NCI-H2227 treated with DMSO at 0.1 percent for 48 hours (cell line): ENCODE measurements around the gene PITX3.
"Not testable (repeated sequence)": the region's sequence is repeated elsewhere in the genome, so short reads cannot be mapped to it uniquely, and the experiment has no call there.

Source experiments
- DNase-seq: peaks from one replicate; lab custom pipeline; 2025; lab: John Stamatoyannopoulos, UW

PITX3 gene

DNA sequence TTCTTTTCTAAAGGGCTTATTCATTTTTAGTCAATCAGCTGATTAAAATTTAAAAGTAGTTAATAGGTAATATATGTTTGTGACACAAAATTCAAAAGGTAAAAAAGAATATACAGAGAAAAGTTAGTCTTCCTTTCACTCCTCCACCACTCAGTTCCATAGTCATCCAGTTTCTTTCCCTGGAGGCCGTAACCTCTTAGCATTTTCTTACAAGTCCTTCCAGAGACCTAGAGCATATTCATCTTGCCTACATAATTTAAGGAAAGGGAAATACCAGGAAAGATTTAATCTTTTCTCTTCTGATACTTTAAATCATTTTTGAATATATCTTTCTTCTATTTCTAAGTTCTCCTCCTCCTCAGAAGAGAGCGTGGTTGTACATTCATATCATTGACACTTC lies 14.1 kb upstream of the PITX3 start:
- DNase-seq: no peak

DNA sequence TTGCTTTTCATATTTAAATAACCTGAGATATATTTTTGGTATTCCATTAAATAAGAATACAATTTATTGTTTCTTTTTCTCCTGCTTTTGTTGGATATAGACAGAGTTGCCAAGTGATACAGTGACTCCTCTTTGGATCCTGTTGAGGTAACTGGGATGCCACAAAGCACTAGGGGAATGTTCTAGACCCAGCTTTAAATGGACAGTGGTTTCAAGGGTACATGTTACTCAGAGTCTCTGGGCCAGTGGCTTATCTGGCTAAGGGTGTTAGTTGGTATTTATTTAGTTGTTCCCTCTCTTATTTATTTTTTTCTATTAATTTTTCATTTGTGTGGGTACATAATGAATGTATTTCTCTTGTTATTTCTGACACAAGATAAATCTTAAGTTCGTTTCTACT lies 13.1 kb upstream of the PITX3 start:
- no peak for DNase-seq

GRCh38 chr10:102252508-102252907 lies 11.2 kb upstream of the PITX3 start:
- DNase-seq: not testable (repeated sequence)

DNA sequence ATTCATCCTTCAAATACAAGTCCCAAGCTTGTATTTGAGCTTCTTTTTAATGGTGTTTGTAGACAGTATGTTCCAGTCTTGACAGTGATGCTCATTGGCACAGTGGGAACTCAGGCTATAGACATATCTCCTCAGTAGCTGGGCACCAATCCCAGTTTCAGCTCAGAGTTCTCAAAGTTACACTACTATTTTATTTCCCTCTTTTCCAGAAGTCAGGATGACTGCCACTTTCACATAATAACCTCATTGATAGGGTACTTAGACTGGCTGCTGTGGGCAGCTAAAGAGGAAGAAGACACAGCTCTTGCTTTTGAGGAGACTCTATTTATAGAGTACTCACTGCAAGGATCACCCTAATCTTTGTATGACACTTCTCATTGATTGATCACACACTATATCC lies 6.4 kb upstream of the PITX3 start:
- DNase-seq: no peak

- DNase-seq: no peak
These were observed 4.9 kb upstream of the PITX3 start for GRCh38 chr10:102246261-102246660.

DNA sequence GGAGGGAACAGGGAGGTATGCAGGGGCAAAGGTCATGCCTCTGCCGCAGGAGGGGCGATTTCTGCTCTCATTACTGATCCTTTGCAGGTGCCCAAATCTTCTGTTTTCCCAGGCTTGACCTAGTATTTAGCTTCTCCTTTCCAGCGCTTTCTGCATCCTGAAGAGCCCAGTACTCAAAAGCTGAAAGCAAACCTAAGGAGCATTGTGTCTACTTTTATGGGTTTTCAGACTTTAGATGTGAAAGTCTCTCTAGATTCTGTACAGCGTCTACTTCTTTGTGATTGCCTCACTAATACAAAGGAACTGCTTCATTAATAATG lies 4.6 kb upstream of the PITX3 start:
- DNase-seq: no peak

DNA sequence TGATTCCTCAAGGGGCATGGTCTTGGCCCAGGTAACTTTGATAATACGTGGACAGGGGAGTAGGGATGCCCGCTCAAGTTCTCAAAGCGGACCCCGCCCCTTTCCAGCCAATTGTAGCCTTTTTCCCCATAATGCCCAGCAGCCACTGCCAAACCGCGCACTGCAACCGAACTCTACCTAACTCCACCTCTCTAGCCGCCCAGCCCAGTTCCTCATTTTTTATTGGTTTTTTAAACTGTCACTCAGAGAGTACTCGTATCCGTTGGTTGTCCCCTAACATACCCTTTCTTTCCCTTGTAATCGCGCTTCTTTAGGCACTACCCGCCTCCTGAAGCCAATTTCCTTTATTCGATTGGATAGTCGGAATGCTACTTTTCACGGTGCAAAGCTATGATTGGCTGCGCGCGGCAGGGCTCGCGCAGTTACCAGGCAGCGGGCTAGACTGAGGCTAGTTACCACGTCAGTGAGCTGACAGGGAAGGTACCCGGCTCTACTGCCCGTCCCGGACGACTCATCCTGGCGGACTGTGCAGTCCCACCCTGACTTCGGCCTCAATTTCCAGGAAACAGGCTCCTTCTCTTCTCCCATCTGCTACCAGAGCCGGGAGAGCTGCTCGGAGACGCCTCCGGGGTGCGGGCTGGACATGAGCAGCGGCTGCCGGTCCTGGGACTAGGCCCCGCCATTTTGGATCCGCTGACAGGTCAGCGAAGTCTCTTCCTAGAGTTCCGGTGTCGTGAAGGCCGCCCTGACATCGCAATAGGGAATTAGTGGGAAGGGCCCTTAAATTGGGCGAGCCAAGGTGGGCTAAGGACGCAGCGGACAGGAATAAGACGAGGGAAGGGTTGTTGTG lies 4.0 kb upstream of the PITX3 start, which contains the start of gene GBF1:
GBF1 (plus strand) TSS at position 451 of the 850 bp plus-strand sequence. CDS start 13,407 bp downstream, outside the sequence.
- DNase-seq: peak; percentile 97

GRCh38 chr10:102243309-102243708 lies 2.0 kb upstream of the PITX3 start:
- no peak for DNase-seq

DNA sequence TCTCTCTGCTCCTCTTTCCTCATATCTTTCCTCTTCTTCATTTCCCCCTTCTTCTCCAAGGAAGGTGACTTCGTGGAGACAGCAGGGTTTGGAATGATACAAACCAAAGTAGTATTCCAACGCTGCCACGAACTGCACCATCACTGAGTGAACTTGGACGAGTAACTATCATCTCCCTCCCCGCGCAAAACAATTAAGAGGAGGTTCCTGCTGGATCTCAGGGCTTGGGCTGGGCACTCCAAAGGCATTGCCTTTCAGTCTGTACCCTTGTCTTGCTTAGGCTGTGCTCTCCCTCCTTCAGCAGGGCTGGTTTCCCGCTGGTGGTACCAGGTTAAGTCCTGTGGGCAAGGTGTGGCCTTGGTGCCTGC lies 790 bp upstream of the PITX3 start:
- DNase-seq: no peak

- DNase-seq: no peak
These were observed 274 bp downstream of the PITX3 start for GRCh38 chr10:102241032-102241443.

DNA sequence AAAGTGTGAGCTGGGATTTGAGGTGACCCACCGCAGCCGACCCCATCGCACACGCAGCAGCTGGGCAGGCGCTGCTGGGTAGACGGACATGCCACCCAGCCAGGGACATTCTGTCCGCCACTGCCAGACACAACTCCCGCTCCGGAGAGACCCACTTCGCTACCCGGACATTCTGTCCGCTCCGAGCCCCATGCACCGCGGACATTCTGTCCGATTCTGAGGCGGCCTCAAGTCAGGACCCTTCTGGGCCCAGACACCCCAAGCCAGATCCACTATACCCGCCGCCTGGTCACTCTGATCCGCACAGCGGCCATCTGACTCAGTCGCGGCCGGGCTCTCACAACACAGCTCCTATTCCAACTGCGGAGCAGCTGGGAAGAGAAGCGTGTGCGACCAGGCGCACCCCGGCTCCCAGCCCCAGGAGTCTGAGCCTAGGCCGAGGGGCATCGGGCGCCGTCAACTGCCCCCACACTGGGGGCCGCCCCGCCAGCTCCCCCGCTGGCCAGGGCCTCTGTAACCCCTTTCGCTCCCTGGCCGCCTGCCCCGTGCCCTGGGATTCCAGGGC lies 763 bp downstream of the PITX3 start:
- no peak for DNase-seq

DNA sequence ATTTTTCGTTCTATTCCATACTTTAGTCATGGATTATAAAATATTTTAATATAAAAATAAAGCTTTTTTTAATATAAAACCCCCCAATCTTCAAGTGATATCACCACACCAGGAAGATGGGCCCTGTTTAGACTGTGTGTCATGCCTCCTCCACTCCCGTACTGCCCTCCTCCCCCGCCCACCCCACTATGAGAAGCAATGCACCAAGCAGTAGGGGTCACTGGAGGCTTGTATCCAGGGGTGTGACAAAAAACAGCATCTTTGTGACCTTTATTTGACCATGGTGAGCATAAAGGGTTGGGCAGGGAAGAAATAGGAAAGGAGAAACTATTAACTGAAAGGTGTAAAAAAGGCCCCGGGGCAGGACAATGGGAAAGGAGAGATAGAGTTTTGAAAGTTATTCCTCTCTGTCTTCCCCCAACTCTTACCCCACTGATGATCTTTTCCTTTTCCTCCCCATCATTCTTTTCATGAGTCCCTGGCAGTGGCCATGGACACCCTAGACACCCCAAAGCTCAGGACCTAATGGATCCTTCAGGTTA lies 3.5 kb downstream of the PITX3 start:
- no peak for DNase-seq

DNA sequence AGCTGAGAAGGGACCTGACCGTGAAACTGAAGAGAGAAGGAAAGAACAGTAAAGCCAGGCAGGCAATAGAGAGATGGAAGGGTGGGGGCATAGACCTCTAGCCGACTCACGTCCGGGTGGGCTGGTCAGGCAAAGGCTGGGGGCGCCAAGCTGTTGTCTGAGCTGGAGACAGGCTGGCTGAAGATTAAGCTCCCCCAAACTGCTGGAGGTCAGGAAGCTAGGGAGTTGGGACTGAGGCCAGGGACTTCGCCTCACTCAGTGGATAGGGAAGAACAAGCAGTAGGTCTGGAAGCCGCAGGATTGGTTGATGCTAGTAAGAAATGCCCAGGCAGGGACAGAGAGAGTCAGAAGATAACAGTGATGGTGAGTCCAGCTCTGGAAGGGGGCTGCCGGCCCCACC lies 5.3 kb downstream of the PITX3 start:
- no peak for DNase-seq

GRCh38 chr10:102235598-102235920 lies 5.8 kb downstream of the PITX3 start:
- no peak for DNase-seq

GRCh38 chr10:102234888-102235597 lies 6.3 kb downstream of the PITX3 start:
- peak; percentile 3 for DNase-seq

- DNase-seq: no peak
These were observed 7.3 kb downstream of the PITX3 start for GRCh38 chr10:102233997-102234396.

DNA sequence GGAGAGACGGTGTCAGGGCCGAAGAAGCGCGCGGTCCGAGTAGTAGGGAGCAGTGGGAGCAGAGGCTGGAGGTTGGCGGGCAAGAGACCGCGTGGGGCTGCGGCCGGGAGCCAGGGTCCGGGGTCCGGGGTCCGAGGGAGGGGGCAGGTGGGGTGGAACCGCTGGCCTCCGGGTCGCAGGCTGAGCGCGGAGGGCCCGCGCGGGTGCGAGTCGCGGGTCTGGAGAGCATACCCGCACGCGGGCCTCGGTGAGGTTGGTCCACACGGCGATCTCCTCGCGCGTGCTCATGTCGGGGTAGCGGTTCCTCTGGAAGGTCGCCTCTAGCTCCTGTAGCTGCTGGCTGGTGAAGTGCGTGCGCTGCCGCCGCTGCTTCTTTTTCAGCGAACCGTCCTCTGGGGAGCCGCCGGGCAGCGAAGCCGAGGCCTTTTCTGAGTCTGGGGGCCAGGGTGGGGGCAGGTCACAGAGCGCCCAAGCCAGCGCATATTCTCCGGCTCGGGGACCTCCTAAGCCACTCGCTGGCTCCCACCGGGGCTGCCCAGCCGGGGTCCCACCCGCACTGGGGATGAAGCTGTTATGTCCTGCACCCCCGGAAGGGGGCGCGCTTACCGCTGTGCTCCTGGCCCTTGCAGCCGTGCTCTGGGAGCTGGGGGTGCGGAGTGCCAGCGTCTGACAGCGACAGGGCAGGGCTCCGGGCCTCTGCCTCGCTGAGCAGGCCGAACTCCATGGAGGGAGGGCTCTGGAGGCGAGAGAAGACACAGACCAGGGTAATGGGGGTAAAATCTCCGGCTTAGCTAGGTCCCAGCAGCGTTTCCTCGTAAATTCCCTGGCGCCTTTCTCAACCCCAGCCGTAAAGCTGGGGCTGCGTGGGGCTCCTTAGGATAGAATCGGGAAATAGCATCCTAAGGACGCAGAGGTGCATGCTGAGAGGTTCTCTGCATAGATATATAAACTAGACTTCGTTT lies 9.7 kb downstream of the PITX3 start:
- DNase-seq: peak; percentile 10

DNA sequence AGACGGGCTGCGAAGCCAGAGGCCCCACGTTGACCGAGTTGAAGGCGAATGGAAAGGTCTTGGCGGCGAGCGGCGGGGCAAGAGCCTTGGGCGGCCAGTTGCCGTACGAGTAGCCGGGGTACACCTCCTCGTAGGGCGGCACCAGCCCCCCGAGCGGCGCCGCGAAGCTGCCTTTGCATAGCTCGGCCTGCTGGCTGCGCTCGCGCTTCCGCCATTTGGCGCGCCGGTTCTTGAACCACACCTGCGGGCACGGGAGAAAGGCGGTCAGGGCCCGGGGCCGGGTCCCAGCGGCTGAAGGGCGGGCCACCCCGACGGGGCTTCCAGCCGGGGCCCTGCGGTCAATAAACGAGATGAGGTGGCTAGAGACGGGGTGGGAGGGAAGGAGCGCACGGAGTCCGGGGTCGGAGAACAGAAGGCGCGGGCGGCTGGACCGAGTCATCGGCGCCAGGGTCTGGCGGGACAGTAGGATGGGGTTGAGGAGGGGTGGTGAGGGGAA lies 10.4 kb downstream of the PITX3 start:
- peak; percentile 15 for DNase-seq

DNA sequence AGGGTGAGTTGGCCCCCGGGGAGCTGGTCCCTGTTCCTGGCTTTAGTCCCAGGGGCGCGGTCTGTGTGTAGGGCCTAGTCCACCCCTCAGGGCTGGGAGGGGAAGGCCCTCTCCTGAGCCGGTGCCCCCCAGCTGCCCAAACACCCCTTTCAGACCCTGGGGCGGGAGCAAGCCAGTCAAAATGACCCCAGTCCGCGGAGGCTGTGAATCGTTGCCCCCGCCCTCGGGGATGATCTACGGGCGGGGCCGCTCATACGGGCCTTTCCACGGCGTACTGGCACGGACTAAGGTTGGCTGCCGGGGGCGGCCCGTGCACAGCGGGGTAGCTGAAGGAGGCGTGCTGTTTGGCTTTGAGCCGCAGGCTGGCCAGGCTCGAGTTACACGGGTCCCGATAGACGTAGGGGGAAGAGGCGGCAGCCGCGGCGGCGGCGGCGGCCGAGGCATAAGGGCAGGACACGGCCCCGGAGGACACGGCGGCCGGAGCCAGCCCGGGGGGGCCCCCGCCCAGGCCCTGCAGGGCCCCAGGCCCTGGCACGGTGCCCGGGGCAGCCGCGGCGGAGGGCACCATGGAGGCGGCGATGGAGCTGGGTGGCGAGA lies 10.9 kb downstream of the PITX3 start:
- peak; percentile 18 for DNase-seq

- DNase-seq: peak; percentile 52
These were observed 11.5 kb downstream of the PITX3 start for GRCh38 chr10:102229810-102230263.

DNA sequence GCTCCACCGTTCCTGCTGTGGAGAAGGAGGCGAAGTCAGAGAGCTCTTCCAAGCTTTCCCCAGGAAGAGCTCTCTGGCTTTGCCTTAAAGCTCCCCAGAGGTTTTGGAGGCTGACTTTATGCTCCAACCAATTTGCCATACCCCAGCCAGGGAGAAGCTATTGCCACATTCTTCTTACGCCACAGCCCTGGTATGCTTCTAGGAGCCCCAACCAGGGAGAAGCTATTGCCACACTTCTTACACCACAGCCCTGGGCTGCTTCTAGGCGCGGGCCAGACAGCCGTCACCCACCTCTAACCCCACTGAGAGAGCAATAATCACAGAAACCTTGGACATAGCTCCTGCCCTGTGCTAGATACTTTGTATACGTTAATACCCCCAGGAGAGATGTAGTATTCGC lies 14.3 kb downstream of the PITX3 start:
- DNase-seq: no peak
